Measurements from ENCODE around the gene KCTD20.

The KCTD20 gene

GRCh38 chr6:36413489-36414480 is 29.0 kb upstream of the KCTD20 start:
- TF ChIP-seq CTCF (IDR thresholded peaks at IDR 0.05; ENCODE audit: low read depth, low read length) (no peak), EZH2phosphoT487 (IDR thresholded peaks at IDR 0.05; ENCODE audit: low read depth) (no peak)
- no peaks in the 10 kb centered on the region for H3K79me2 ChIP-seq (ENCODE audit: low read length)
- H3K27ac ChIP-seq (ENCODE audit: low read length): no peak overlapping the region
- H3K4me3 ChIP-seq (ENCODE audit: low read length): no peak overlapping the region
- no peak overlapping the region for H3K4me2 ChIP-seq (ENCODE audit: low read length)
- no peak overlapping the region for H3K9ac ChIP-seq (ENCODE audit: low read length)
- no peaks in the 10 kb centered on the region for H3K9me3 ChIP-seq (ENCODE audit: insufficient read depth, low read length)
- no peaks in the 10 kb centered on the region for H3K36me3 ChIP-seq (replicated peaks; ENCODE audit: low read depth, low read length)
- no peaks in the 10 kb centered on the region for H4K20me1 ChIP-seq (ENCODE audit: insufficient read depth, low read length)
- no peaks in the 10 kb centered on the region for H3K27me3 ChIP-seq (ENCODE audit: low read depth, low read length)
- no peaks in the 10 kb centered on the region for H3K4me1 ChIP-seq (ENCODE audit: low read length)
- H2AFZ ChIP-seq (ENCODE audit: low read depth, low read length): no peak overlapping the region

DNA sequence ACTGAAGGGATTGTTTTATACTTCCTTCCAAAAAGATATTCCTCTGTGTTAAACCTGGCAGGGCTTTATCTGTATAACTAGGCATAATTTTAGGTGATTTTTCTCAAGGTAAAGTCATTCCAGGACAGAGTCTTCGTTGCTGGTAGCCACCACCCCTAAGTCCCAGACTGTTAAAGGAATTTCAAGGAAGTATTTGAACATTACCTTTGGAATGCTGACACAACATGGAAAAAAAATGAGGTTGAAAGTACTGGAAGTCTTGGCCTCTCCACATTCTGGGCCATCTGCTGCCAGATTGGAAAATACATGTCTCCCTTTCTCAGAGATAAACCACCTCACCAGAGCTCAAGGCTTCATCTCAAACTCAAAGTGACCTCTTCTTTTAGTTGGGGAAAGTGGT is 28.3 kb upstream of the KCTD20 start:
- TF ChIP-seq CTCF (IDR thresholded peaks at IDR 0.05; ENCODE audit: low read depth, low read length) (no peak), EZH2phosphoT487 (IDR thresholded peaks at IDR 0.05; ENCODE audit: low read depth) (no peak)
- Histone ChIP-seq H3K4me3 (ENCODE audit: low read length) (no peak overlapping the region), H3K4me1 (ENCODE audit: low read length) (no peaks in the 10 kb centered on the region), H3K36me3 (replicated peaks; ENCODE audit: low read depth, low read length) (no peaks in the 10 kb centered on the region), H4K20me1 (ENCODE audit: insufficient read depth, low read length) (no peaks in the 10 kb centered on the region), H3K9ac (ENCODE audit: low read length) (no peak overlapping the region), H2AFZ (ENCODE audit: low read depth, low read length) (no peak overlapping the region), H3K27ac (ENCODE audit: low read length) (no peak overlapping the region), H3K79me2 (ENCODE audit: low read length) (no peaks in the 10 kb centered on the region), H3K9me3 (ENCODE audit: insufficient read depth, low read length) (no peaks in the 10 kb centered on the region), H3K27me3 (ENCODE audit: low read depth, low read length) (no peaks in the 10 kb centered on the region), H3K4me2 (ENCODE audit: low read length) (no peak overlapping the region)

DNA sequence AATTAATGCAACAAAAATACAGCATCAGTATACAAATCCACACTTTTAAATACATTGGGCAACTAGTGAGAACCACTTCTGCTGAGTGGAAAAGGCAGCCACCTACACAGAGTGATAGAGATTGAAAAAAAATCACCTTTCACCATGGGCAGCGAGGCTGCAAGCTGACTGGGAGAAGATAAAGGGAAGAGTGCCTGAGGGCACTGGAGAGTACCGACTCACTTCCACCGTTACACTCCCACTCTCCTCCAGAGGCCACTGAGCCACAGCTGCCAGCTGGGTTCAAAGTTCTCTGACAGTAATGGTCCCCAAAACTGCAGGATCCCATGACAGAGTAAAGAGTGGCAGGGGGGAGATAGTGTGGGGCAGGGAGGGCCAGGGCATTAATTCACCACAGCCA is 24.2 kb upstream of the KCTD20 start:
- Histone ChIP-seq H3K9ac (ENCODE audit: low read length) (no peak overlapping the region), H3K27me3 (ENCODE audit: low read depth, low read length) (no peaks in the 10 kb centered on the region), H3K4me3 (ENCODE audit: low read length) (no peak overlapping the region), H3K9me3 (ENCODE audit: insufficient read depth, low read length) (no peaks in the 10 kb centered on the region), H2AFZ (ENCODE audit: low read depth, low read length) (no peak overlapping the region), H3K79me2 (ENCODE audit: low read length) (no peaks in the 10 kb centered on the region), H3K4me2 (ENCODE audit: low read length) (no peak overlapping the region), H3K36me3 (replicated peaks; ENCODE audit: low read depth, low read length) (no peaks in the 10 kb centered on the region), H4K20me1 (ENCODE audit: insufficient read depth, low read length) (no peaks in the 10 kb centered on the region), H3K27ac (ENCODE audit: low read length) (no peak overlapping the region), H3K4me1 (ENCODE audit: low read length) (peaks cover 7% of the 10 kb centered on the region)
- TF ChIP-seq EZH2phosphoT487 (IDR thresholded peaks at IDR 0.05; ENCODE audit: low read depth) (no peak), CTCF (IDR thresholded peaks at IDR 0.05; ENCODE audit: low read depth, low read length) (no peak)

DNA sequence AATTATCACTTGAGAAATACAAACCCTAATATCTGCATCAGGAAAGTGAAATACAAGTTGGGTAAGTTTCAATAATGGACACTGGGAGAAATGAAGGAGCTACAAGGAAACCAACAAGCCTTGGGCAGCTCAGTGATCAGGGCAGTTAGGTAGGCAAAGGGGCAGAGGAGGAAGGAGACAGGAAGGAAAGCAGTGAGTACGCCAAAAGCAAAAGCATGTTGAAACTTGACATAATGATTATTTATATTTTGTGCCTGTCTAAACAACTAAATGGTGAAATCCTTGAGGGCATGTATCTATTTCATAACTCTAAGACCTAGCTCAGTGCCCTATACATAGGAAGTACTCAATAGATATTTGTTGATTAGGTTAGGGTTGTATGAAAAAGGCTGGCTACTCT is 23.5 kb upstream of the KCTD20 start:
- Histone ChIP-seq H3K9ac (ENCODE audit: low read length) (no peak overlapping the region), H4K20me1 (ENCODE audit: insufficient read depth, low read length) (no peaks in the 10 kb centered on the region), H3K4me3 (ENCODE audit: low read length) (no peak overlapping the region), H2AFZ (ENCODE audit: low read depth, low read length) (no peak overlapping the region), H3K4me2 (ENCODE audit: low read length) (no peak overlapping the region), H3K4me1 (ENCODE audit: low read length) (peaks cover 12% of the 10 kb centered on the region), H3K27ac (ENCODE audit: low read length) (no peak overlapping the region), H3K36me3 (replicated peaks; ENCODE audit: low read depth, low read length) (no peaks in the 10 kb centered on the region), H3K27me3 (ENCODE audit: low read depth, low read length) (no peaks in the 10 kb centered on the region), H3K79me2 (ENCODE audit: low read length) (no peaks in the 10 kb centered on the region), H3K9me3 (ENCODE audit: insufficient read depth, low read length) (no peaks in the 10 kb centered on the region)
- no peak for TF ChIP-seq CTCF (IDR thresholded peaks at IDR 0.05; ENCODE audit: low read depth, low read length)
- no peak for TF ChIP-seq EZH2phosphoT487 (IDR thresholded peaks at IDR 0.05; ENCODE audit: low read depth)

Data from OCI-LY3 (cell line).